Limb (tissue), 2 donors: ENCODE data around the gene TMCO1.
"Not testable (repeated sequence)": the region's sequence is repeated elsewhere in the genome, so short reads cannot be mapped to it uniquely, and the experiment has no call there.

ENCODE experiments used
- DNase-seq, 2 donors: peaks; one replicate each; pipeline ENCODE4 v3.0.0-alpha.2; 2016; ENCODE audit errors: extremely low spot score in 2 of 2

Gene TMCO1

DNA sequence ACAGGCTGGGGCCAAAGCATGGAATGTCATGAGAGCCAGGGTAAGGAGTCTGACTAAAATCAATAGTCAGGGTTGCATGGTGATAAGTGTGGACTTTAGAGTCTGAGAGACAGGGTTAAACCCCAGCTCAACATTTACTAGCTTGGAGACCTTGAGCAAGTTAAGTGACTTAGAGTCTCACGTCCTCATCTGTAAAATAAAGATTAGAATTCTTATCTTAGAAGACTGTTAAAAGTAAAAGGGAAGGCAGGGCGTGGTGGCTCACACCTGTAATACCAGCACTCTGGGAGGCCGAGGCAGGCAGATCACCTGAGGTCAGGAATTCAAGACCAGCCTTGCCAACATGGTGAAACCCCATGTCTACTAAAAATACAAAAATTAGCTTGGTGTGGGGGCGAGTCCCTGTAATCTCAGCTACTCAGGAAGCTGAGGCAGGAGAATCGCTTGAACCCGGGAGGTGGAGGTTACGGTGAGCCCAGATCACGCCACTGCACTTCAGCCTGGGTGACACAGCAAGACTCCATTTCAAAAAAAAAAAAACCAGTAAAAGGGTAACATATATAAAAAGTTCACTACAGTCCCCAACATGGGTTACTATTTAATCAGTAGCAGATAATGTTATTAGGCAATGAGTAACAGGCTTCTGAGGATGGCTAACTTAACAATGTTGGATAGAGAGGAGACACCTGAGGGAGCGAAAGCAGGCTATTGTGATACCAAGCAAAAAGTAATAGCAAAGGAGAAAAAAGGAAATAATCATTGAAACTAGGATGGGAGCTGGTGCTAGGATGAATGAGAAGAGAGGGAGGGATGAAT lies 20.8 kb downstream of the TMCO1 start:
- no peak for DNase-seq

DNA sequence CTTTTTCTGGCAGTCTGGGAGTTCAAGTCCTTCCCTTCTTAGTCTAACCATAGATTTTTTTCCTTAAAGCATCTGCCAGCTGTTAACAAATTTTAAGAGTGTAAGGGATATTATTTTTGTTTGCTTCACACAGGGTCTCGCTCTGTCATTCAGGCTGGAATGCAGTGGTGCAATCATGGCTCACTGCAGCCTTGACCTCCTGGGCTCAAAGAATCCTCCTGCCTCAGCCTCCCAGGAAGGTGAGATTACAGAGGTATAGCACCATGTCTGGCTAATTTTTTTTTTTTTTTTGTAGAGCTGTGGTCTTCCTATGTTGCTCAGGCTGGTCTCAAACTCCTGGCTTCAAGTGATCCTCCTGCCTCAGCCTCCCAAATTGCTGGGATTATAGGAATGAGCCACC lies 23.8 kb downstream of the TMCO1 start:
- DNase-seq = not testable (repeated sequence)

DNA sequence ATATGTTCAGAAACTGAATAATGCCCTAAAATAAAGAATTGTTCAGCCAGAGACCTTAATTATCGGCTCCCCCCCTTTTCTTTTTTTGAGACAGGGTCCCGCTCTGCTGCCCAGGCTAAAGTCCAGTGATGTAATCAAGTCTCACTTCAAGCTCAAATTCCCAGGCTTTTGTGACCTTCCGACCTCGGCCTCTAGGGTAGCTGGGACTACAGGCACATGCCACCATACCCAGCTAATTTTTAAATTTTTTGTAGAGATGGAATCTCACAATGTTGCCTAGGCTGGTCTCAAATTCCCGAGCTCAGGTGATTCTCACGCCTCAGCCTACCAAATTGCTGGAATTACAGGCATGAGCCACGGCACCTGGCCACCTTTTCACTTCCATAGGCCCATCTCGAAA lies 26.5 kb downstream of the TMCO1 start:
- no peak for DNase-seq

DNA sequence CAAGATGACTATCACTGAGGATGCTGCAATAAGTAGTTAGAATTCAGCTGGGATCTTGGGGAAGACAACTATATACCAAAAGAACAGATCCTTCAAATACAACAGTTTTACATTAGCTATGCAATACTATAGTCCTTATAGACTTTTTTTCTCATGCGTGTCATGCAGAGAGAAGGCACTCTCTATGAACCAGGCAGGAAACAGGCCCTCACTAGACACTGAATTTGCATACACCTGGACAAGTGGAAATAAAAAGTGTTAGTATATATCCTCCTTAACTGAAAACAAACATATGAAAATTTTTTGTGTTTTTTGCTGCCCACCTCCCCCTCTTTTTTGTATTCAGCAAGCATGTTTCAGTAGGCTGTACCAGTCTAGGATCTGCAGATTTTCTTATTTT lies 29.9 kb downstream of the TMCO1 start:
- no peak for DNase-seq

DNA sequence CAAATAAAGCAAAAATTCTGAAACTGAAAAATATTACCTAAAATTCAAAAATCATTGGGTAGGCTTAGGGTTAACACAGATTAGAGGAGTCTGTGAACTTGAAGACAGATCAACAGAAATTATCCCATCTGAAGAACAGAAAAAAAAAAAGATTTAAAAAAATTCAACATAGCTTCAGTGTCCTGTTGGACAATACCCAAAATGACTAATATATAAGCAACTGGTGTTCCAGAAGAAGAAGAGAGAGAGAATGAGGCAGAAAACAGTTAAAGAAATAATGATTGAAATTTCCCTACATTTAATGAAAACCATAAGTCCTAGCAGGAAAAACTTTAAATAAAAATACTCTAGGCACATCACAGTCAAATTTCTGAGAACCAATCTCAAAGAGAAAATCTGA lies 31.5 kb downstream of the TMCO1 start:
- DNase-seq = no peak

DNA sequence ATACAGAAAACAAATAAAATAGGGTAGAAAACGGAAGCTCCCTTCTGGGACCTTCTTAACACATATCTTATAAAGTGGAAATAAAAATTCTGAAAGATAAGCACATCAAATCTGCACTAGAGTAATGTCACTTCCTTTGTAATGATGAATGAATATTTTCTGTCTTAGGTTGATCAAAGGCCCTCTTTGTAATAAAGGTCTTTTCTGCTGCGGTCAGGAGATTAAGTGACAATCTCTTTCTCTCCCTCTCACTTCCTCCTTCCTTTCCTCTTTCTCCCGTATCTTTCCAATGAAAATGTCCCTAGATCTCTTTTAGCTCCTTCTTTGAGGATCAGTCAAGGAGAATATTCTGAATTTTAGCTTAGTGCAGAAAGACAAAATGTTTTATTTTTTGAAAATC lies 33.8 kb downstream of the TMCO1 start:
- DNase-seq = no peak

DNA sequence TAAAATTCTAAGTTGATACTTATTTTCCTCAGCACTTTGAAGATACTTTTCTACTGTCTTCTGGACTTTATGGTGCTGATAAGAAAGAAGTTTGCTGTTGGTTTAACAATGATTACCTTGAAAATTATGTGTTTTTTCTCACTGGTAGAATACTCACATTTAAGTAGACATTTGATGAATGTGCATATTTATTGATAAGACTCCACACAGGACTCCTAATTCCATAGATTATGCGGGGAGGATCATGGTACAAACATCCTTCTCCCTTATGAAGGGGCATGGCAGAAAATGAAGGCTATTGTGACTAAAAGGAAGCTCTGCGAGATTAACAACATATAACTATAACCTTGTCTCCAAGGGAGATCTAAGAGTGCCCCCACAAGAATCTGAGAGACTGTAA lies 41.8 kb downstream of the TMCO1 start:
- no peak for DNase-seq

DNA sequence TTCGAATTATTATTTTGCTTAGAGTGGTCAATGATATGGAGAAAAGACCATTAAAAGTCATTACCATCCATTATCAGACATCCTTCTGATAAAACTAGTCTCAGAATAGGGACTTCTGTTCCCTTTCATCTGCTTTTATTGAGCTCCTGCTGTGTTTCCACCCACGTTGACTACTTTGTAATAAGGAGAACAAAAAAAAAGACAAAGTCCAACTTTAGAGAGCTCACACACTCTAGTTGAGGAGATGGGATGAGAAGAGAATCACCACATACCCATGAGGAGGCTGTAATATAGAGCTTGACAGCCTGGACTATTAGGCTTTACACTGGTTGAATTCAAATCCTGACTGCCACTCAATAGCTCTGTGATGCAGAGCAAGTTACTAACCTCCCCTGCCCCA lies 42.5 kb downstream of the TMCO1 start:
- no peak for DNase-seq

DNA sequence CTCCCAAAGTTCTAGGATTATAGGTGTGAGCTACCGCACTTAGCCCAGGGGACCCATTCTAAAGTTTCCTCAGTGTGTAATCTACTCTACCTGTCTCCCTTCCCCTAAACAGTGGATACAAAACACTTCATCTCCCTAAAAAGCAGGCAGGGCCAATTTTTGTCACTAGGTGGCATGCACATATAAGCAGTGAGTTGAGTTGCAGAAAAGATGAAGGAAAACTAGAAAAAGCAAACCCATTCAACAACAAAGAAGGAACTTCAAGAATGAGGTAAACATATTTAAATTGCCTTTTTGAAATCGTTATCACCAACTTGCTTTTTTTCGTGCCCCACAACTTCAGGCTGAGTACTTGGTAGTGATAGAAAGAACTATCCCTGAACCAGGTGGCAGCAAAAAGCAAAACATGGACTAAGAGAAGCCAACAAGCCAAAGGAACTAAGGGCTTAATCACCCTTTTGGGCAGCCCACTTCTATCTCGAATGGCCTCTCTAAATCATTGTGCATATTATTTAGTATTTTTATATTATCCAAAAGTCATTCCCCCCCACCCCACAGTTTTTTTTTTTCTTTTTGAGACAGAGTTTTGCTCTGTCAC lies 50.7 kb downstream of the TMCO1 start:
- DNase-seq = peak; percentile 16 to 43

DNA sequence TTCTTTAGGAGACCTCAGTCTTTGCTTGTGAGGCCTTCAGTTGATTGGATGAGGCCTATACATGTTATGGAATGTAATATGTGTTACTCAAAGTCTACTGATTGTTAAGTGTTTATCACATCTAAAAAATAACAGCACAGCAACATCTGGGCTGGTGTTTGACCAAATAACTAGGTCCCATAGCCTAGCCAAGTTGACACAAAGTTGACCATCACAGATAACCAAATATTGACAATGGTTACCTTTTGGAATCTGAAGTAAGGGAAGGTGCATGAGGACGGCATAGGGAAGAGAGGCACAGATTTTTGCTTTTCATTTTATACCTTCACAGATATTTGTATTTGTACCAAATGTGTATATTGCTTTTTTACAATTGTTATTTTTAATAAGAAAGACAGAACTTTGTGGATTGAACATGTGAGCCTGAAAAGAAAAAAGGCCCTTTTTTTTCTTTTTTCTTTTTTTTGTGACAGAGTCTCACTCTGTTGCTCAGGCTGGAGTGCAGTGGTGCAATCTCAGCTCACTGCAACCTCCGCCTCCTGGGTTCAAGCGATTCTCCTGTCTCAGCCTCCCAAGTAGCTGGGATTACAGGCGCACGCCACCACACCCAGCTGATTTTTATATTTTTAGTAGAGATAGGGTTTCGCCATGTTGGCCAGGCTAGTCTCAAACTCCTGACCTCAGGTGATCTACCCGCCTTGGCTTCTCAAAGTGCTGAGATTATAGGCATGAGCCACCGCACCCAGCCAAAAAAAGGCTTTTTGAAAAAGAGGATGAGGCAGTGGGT lies 52.2 kb downstream of the TMCO1 start:
- not testable (repeated sequence) for DNase-seq

DNA sequence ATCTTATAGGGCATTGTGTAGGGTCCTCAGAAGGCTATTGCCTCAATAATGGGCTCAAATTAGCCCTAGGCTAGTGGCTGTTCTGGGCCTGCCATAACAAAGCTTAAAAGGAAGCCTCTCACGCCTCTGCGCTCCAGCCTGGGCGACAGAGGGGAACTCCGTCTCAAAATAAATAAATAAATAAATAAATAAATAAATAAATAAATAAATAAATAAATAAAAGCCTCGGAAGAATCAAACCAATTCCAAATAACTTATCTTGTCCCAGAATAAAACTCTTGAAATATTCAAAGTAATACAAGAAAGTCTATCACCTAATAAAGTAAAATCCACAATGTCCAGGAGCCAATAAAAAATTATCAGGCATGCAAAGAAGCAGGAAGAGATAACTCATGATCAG lies 55.9 kb downstream of the TMCO1 start:
- no peak for DNase-seq

DNA sequence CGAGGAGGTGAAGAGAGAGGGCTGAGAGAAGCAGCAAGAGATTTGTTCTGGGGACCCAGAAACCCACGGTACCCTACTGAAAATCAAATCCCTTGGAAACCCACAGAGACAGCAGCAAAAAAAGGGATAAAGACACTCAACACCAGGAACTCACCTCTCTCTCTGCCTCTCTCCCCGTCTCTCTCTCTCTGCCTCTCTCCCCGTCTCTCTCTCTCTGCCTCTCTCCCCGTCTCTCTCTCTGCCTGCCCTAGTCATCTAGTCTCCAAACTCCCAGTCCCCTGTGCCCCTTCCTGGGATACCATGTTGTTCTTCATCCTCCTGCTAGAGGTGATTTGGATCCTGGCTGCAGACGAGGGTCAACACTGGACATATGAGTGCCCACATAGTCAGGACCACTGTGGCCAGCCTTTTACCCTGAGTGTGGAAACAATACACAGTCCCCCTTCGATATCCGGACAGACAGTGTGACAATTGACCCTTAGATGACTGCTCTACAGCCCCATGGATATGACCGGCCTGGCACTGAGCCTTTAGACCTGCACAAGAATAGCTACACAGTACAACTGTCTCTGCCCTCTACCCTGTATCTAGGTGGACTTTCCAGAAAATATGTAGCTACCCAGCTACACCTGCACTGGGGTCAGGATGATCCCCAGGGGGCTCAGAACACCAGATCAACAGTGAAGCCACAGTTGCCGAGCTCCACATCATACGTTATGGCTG lies 60.5 kb downstream of the TMCO1 start:
- DNase-seq = no peak

DNA sequence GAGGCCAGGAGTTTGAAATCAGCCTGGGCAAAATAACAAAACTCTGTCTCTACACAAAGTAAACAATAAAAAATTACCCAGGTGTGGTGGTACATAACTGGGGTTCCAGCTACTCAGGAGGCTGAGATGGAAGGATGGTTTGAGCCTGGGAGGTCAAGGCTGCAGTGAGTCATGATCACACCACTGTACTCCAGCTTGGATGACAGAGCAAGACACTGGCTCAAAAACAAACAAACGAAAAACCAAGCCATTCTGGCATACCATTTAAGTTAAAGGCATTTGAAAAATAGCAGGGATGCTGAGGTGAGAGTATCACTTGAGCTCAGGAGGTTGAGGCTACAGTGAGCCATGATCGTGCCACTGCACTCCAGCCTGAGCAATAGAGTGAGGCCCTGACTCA lies 65.0 kb downstream of the TMCO1 start:
- no peak for DNase-seq

DNA sequence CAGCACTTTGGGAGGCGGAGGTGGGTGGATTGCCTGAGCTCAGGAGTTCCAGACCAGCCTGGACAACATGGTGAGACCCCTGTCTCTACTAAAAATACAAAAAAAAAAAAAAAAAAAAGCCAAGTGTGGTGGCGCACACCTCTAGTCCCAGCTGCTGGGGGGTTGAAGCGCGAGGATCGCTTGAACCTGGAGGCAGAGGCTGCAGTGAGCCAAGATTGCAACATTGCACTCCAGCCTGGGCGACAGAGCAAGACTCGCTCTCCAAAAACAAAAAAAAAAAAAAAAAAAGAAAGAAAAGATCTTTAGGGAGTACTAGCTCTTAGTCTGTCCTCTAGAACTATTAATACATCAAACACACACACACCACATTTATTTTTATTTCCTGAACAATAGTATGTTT lies 66.7 kb downstream of the TMCO1 start:
- DNase-seq = not testable (repeated sequence)

DNA sequence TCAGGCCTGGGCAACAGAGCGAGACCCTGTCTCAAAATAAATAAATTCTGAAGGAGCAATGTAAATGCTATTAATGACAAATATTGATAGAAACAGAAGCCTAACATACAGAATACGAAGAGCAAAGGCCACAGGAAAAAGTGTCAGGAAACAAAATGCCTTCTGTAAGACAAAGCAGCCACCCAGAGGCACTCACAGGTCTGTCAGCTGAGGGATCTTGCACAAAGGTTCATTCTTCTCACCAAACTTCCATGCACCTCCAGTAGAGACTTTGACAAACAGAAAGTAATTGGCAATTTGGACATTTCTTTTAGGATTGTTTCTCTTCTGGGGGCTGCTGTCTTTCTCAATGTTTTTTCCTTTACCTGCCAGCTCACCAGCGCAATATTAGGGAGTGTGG lies 69.1 kb downstream of the TMCO1 start:
- DNase-seq = no peak

DNA sequence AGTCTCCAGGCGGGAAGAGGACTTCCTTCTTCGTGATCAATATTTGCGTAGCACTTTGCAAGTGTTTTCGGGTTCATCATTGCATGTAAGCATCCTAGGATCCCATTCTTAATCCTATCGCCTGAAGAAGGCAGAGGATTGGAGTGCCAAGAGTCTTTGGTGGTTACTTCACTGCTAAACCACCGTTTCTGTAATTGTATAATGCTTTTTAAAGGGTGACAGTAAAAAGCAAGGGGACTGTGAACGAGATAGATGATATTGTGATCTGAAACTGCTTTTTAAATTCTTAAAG lies 70.0 kb downstream of the TMCO1 start:
- no peak for DNase-seq

DNA sequence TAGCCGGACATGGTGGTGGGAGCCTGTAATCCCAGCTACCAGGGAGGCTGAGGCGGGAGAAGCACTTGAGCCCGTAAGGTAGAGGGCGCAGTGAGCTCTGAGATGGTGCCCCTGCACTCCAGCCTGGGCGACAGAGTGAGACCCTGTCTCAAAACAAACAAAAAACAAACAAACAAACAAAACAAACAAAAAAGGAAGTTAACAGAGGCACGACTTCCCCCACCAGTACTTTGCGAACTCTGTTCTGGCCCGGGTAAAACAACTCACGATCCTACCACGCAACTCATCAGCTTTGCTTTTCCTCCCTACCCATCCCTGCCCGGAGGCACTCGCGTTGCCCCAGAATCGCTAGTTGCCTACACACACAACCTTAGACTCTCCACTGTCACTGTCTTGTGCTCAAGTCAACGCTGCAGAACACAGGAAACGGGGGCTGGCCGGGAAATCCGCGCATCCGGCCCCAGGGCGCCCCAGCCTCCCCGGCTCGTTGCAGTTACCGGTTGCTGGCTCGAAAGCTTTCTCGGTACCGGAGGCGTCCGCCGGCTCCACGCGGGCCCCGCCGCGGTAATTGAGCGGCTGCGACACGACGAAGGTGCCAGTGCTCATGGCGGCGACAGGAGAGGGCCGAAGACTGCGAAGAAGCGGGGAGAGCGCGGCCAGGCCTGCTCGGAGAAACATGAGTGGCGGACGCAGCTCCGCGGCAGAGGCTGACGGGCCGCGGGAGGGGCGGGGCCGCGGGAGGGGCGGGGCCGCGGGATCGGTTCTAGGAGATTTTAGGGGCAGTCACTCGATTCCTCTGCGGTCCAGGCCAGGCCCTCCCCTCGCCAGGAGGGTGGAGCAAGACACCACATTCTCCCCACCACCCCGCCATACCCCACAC lies 70.5 kb downstream of the TMCO1 start, which contains the start of gene ALDH9A1:
Gene ALDH9A1, minus strand, starts transcription at position 682 of the 880 bp plus-strand sequence. Its CDS starts 4 bp downstream, at position 678.
- peak; percentile 89 to 94 for DNase-seq

DNA sequence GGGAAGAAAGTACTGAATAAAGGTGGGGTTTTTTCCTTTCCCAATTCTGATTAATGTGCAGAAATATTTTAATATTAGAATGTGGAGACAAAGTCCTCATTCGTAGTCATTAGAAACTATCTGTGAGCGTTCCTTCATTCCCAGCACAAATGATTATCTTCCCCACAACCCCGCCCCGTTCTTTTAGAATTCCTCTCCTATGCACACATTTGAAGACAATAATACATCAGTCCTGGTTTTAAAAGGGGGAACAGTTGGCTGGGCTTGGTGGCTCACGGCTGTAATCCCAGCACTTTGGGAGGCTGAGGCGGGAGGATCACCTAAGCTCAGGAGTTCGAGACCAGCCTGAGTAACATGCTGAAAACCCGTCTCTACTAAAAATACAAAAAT lies 71.2 kb downstream of the TMCO1 start:
- DNase-seq = no peak

DNA sequence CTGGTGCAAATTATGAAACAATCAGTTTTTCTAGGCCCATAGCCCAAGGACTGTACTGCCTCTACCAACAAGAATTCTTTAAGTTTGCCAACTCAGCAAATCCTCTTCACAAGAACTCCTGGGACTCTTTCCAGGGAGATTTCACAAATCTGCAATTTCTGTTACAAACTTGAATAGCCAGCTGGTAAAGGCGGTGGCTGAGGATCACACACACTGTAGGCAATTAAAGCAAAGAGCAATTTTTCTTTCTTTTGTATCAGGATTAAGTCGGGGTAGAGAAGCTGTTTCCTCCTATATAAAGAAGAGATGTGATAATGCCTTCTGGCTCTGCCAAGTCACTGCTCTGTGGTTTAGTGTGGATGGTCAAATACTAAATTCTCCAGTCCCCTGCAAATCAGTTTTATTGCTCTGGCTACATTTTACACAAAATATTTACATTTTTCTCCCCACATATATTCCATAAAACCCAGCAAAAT lies 72.0 kb downstream of the TMCO1 start:
- peak in 1 of 2 donors; percentile 8 for DNase-seq

DNA sequence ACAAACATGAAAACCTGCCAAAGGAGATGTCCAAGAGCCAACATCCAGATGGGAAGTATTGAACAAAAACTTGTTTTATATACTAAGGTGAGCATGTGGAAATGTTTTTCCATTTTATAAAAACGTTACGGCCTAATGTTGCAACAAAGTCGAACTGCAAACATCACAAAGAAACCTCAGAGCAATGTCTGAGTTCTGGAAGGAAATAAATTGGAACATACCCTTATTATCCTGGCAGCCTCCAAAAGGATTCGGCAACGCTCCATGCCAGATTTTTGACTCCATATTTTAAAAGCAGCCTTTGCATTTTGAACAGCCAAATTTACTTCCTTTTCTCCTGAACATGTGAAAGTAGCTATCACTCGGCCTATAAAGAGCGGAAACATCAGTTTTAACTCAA lies 73.6 kb downstream of the TMCO1 start:
- DNase-seq = peak in 1 of 2 donors; percentile 15

DNA sequence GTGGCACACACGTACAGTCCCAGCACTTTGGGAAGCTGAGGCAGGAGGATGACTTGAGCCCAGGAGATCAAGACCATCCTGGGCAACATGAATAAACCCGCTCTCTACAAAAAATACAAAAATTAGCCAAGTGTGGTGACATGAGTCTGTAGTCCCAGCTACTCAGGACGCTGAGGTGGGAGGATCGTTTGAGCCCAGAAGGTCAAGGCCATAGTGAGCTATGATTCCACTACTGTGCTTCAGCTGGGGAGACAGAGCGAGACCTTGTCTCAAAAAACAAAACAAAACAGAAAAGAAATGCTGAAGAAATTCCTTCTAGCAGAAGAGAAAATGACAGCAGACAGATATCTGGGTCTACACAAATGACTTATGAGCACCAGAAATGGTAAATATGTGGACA lies 80.6 kb downstream of the TMCO1 start:
- DNase-seq = no peak
